Right atrium auricular region (tissue), 2 donors: ENCODE data around the gene TAF12. TPM values are rescaled to one million over a fixed set of nuclear protein-coding genes. Genes with fewer than 3 reads are reported as not detected.

Source experiments
- DNase-seq: peaks from one replicate; pipeline ENCODE4 v3.0.0-alpha.2; 2019; ENCODE audit warnings: low spot score
- H3K27ac ChIP-seq, 2 donors: fragments of 200-600 bp; sonication (generic); 1 replicate in 1 of 2; 2 replicates in 1 of 2; pipeline ENCODE4 v1.5.1; 2016 to 2019
- H3K27me3 ChIP-seq, 2 donors: fragments of 200-600 bp; sonication (generic); one replicate each; pipeline versions ENCODE4 v1.5.1 to v1.6.0; 2017 to 2019
- H3K36me3 ChIP-seq: fragments of 200-600 bp; sonication (generic); one replicate; pipeline ENCODE4 v1.5.1; 2016
- H3K4me1 ChIP-seq, 2 donors: fragments of 200-600 bp; sonication (generic); one replicate each; pipeline versions ENCODE4 v1.5.1 to v1.6.0; 2017 to 2019
- H3K4me3 ChIP-seq, 2 donors: fragments of 200-600 bp; sonication (generic); 1 replicate in 1 of 2; 2 replicates in 1 of 2; pipeline ENCODE4 v1.5.1; 2017 to 2019; ENCODE audit warnings: mild to moderate bottlenecking in 1 of 2, moderate library complexity in 1 of 2
- H3K9me3 ChIP-seq, 2 donors: fragments of 200-600 bp; sonication (generic); one replicate each; pipeline ENCODE4 v1.5.1; 2019
- total RNA-seq, 2 donors: library from RNA; depleted of rRNA; stranded (reverse); fragments of >200 nt; gene quantifications; one replicate each; pipeline ENCODE4 v1.1.0, GENCODE V29; 2016
- TF ChIP-seq, protein P1 (sequence below), 2 donors: fragments of 200-600 bp; sonication (generic); IDR thresholded peaks; one replicate each; pipeline ENCODE4 v1.5.1; 2019; ENCODE audit warnings: antibody characterized with exemption in 2 of 2

TAF12 gene
- total RNA-seq, 2 donors from 2014 or later, result 22.1 to 28.9 TPM

- Histone ChIP-seq H3K27me3 (no peaks in the 10 kb centered on the region), H3K27ac (no peak overlapping the region), H3K4me3 (no peak overlapping the region), H3K4me1 (peaks cover 0 to 20% of the 10 kb centered on the region in 2 donors), H3K9me3 (no peaks in the 10 kb centered on the region), H3K36me3 (no peaks in the 10 kb centered on the region)
- TF ChIP-seq, protein P1, sequence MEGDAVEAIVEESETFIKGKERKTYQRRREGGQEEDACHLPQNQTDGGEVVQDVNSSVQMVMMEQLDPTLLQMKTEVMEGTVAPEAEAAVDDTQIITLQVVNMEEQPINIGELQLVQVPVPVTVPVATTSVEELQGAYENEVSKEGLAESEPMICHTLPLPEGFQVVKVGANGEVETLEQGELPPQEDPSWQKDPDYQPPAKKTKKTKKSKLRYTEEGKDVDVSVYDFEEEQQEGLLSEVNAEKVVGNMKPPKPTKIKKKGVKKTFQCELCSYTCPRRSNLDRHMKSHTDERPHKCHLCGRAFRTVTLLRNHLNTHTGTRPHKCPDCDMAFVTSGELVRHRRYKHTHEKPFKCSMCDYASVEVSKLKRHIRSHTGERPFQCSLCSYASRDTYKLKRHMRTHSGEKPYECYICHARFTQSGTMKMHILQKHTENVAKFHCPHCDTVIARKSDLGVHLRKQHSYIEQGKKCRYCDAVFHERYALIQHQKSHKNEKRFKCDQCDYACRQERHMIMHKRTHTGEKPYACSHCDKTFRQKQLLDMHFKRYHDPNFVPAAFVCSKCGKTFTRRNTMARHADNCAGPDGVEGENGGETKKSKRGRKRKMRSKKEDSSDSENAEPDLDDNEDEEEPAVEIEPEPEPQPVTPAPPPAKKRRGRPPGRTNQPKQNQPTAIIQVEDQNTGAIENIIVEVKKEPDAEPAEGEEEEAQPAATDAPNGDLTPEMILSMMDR (IDR thresholded peaks at IDR 0.05), result no peak
- no peak for DNase-seq
These were observed 28.4 kb upstream of the TAF12 start for GRCh38 chr1:28671254-28671780.

DNA sequence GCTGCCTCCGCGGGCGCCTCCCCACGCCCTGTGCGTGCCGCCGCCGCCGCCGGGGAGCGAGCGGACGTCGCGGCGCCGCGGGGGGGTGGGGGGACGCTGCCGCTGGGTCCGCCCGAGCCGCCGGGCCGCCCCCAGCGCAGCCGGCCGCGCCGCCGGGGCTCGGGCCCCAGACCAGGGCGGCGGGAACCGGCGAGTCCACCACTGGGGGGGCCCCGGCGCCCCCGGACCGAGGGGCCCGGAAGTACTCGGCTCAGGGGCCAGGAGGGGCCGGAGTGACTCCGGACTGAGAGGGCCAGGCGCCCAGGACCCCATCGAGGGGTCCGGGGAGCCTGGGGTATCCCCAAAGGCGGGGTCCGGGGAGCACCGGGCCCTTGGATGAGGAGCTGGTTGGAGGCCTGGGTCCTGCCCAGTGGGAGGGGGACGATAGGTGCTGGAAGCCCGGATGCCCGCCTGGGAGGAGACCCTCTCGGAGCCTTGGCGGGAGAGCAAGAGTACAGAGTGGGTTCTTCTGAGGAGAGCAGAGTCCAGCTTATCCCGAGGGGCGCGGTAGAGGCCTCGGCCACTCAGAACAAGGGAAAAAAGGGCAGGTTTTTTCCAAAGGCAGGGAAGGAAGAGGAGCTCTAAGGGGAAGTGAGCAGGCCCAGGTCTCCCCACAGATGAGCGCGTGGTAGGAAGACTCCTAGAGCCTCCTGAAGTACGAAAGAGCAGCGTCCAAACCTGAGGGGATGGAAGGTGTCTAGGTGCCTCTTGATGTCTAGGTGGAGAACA is 26.3 kb upstream of the TAF12 start:
- Histone ChIP-seq H3K27me3 (no peaks in the 10 kb centered on the region), H3K9me3 (no peaks in the 10 kb centered on the region), H3K4me3 (peak overlapping the region; percentile 95 to 99), H3K4me1 (peaks cover 0 to 20% of the 10 kb centered on the region in 2 donors), H3K36me3 (no peaks in the 10 kb centered on the region), H3K27ac (peak overlapping the region; percentile 99)
- DNase-seq, result no peak
- TF ChIP-seq, protein P1 (IDR thresholded peaks at IDR 0.05), result no peak

GRCh38 chr1:28668191-28668955 is 25.5 kb upstream of the TAF12 start, which contains the start of gene GMEB1:
Gene GMEB1, plus strand, starts transcription at chr1:28668784. Its CDS starts 14,829 bp downstream, at chr1:28683613.
- TF ChIP-seq, protein P1 (IDR thresholded peaks at IDR 0.05), result no peak
- Histone ChIP-seq H3K27me3 (no peaks in the 10 kb centered on the region), H3K4me1 (peaks cover 0 to 20% of the 10 kb centered on the region in 2 donors), H3K4me3 (peak within 1 kb of the TSS; percentile 95 to 99), H3K9me3 (no peaks in the 10 kb centered on the region), H3K36me3 (no peaks in the 10 kb centered on the region), H3K27ac (peak within 1 kb of the TSS; percentile 99)
- DNase-seq, result peak; percentile 81

DNA sequence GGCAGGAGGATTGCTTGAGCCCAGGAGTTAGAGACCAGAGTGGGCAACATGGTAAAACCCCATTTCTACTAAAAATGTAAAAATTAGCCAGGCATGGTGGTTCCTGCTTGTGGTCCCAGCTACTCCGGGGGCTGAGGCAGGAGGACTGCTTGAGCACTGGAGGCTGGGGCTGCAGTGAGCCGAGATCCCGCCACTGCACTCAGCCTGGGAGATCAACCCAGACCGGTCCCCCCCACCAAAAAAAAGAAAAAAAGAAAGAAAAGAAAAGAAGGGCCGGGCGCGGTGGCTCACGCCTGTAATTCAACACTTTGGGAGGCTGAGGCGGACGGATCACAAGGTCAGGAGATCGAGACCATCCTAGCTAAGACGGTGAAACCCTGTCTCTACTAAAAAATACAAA is 23.9 kb upstream of the TAF12 start:
- Histone ChIP-seq H3K36me3 (no peaks in the 10 kb centered on the region), H3K9me3 (no peaks in the 10 kb centered on the region), H3K27ac (no peak overlapping the region), H3K4me3 (no peak overlapping the region), H3K4me1 (peaks cover 0 to 20% of the 10 kb centered on the region in 2 donors), H3K27me3 (no peaks in the 10 kb centered on the region)
- no peak for DNase-seq
- TF ChIP-seq, protein P1 (IDR thresholded peaks at IDR 0.05), result no peak

GRCh38 chr1:28663871-28664470 is 21.1 kb upstream of the TAF12 start:
- peaks cover 0 to 10% of the 10 kb centered on the region in 2 donors for H3K4me1 ChIP-seq
- TF ChIP-seq, protein P1 (IDR thresholded peaks at IDR 0.05), result no peak
- no peak overlapping the region for H3K27ac ChIP-seq
- no peaks in the 10 kb centered on the region for H3K36me3 ChIP-seq
- no peak for DNase-seq
- H3K9me3 ChIP-seq, result no peaks in the 10 kb centered on the region
- H3K4me3 ChIP-seq, result no peak overlapping the region
- no peaks in the 10 kb centered on the region for H3K27me3 ChIP-seq
